ENCODE measurements around the gene SYNE1. TPM values are rescaled to one million over a fixed set of nuclear protein-coding genes. Genes with fewer than 3 reads are reported as not detected.

Gene SYNE1
- polyA plus RNA-seq, 3 donors: 83.9 to 108 (median 92.5) TPM

DNA sequence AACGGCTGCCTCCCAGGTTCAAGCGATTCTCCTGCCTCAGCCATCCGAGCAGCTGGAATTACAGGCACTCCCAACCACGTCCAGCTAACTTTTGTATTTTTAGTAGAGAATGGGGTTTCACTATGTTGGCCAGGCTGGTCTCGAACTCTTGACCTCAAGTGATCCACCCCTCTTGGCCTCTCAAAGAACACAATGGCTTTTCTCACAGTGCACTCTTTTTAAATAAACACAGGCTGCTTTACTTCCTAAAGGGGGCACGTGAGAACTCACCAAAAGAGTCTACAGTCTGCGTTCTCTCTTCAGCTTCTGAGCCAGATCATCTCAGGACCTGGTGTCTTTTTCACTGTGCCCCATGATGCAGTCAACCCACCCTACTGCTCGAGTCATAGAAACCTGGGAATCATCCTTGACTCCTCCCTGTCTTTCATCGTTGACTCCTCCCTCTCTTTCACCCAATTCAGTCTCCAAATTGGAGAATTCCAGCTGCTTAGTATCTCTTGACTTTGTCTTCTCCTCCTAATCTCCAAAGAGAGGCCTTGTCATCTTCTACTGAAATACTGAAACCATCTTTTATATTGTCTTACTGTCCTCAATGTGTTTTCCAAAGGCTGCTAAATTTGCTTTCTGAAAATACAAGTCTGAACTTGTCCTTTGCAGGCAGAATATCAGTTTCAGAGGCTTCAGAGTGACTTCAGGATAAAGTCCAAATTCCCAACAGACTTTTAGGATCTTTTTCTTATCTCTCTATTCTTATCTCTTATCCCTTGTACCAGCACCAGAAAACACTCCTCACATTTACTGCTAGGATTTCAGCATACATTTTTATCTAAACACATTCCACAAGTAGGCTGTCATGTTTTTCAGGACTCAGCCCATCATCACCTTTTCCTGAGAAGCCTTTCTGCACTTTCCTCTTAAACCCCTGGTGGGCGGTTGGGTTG lies 323.4 kb downstream of the SYNE1 start:
- DNase-seq (ENCODE audit: extremely low read depth in 1 of 11, low read depth in 9 of 11, low spot score in 4 of 11): no peak

DNA sequence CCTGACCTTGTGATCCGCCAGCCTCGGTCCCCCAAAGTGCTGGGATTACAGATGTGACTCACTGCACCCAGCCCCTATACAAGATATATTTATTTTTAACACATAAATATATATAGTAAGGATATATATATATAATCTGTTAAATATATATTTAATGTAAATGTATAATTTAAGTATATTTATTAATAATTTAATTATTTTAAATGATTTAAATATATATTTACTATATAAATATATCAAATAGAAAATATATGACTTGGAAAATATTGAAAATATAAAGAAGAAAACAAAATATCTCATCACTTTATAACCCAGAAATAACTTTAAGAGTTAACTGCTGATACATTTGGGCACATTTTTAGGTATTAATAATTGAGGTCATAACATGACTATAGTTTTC lies 324.7 kb downstream of the SYNE1 start:
- DNase-seq (ENCODE audit: extremely low read depth in 1 of 11, low read depth in 9 of 11, low spot score in 4 of 11): no peak

DNA sequence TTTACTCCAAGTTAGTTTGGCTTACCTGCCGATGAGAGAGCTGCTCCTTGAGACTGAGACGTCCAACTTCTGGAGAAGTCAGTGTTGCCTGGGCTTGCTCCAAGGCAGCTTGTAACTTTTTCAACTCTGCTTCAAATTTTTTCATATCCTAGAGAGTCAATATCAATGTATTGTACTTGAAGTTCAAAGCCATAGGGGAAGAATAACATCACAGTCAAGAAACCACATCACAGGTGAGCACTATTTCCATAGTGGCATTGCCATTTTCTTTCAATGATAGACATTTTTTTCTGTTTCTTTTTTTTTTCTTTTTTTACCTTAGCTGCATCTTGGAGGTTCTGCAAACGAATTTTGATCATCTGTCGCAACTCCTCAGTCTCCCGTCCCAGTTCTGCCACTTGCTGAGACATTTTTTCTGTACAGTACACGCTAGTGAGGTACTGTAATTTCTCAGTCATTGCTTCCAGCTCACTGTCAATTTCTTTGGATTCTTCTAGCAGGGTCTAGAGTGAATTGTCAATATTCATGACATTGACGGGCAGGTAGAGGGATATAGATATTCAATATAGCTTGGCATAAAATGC lies 326.7 kb downstream of the SYNE1 start:
- no peak for DNase-seq (ENCODE audit: extremely low read depth in 1 of 11, low read depth in 9 of 11, low spot score in 4 of 11)

DNA sequence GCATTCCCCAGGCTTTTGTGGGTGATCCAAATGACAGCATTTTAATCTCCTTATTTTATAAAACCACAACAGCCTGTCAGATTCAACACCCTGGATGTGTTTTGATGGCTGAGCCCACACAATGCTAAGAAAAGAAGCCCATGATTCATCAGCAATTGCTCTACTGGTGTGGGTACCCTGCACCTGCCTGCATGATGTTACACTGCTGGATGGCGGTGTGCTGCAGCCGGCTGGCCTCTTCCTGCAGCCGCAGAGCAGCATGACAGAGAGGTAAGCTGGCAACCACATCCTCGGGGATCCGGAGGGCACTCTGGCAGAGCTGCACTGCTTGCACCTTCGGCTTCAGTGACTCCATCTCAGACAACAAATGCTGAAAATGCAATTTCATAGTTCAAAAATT lies 327.5 kb downstream of the SYNE1 start:
- no peak for DNase-seq (ENCODE audit: extremely low read depth in 1 of 11, low read depth in 9 of 11, low spot score in 4 of 11)

DNA sequence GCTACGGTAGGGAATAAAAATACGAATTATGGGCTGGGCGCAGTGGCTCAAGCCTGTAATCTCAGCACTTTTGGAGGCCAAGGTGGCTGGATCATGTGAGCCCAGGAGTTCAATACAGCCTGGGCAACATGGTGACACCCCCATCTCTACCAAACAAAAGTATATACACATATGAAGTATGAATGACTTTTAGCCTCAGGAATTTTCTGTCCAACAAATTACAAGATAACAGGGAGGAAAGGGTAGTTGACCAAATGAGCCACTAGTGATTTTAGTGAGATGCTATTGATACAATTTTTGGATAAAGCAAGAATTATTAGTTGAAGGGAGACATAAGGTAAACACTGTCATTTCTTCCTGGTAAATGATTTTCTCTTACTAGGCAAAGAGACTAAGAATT lies 328.2 kb downstream of the SYNE1 start:
- DNase-seq (ENCODE audit: extremely low read depth in 1 of 11, low read depth in 9 of 11, low spot score in 4 of 11): no peak

DNA sequence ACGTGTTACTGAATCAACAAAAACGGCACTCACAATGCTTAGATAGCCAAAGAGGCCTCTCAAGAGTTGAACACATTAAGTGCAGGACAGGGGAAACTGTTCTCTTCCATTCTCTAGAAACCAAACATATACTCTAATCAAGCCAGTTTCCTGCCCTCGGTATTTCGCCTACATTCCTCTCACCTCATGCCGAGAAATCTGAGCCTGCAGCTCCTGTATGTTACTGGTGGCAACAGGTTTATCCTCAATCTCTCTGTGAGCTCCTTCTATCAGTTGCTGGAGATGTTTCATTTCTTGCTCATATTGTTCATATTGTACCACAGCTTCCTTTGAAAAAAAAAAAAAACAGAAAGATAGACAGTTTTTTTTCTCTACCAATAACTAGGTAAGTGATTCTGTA lies 328.9 kb downstream of the SYNE1 start:
- DNase-seq (ENCODE audit: extremely low read depth in 1 of 11, low read depth in 9 of 11, low spot score in 4 of 11): no peak

DNA sequence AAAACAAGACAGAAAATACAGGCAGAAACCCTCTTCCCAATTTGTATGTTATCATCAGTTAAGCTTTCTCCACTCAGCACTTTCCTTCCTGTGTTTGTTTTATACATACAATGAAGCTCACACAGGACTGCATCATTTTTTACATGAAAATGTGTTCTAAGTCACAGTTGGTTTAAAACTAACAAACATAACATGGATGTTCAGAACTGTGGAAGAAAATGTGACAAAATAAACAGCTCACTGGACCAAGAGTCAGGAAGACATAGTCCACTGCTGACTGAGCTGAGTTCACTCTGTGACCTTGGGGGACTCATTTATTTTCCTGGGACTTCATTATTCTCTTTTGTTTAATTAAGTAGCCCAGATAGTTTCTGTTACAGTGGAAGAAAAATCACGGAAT lies 331.5 kb downstream of the SYNE1 start:
- no peak for DNase-seq (ENCODE audit: extremely low read depth in 1 of 11, low read depth in 9 of 11, low spot score in 4 of 11)

DNA sequence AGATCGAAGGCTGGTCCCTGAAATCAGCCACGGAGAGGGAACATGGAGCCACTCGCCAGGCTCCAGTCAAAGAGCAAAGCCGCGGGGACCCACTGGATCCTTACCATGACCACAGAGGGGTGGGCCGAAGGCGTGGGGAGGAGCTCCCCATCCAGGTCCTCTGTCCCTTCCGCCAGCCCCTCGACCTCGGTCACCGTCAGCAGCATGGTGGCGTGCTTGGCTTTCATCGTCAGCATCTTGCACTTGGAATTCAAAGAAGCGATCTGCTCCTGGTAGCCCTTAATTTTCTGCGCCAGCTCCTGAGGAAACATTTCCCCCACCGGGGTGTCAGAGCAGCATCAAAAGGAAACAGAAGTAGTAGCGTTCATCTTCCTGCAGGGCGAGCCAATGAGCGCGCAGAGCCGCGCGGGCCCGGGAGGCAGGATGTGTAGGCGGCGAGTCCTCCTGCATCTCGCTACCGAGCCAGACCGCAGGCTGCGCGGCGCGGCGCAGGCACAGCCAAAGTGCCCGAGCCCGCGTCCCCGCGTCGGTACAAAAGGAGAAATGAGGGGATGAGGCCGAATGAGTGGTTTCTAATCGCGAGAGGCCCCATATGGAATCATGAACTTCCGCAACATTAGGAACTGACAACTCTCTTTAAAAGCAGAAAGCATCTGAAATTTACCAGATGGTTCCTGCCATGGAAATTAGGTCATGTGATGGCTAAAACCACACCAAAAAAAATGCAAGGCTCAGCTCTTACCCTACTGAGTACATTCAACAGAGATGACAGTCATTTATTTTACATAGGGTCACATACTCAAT lies 335.2 kb downstream of the SYNE1 start:
- DNase-seq (ENCODE audit: extremely low read depth in 1 of 11, low read depth in 9 of 11, low spot score in 4 of 11): peak; percentile 73 to 84 (median 76)

DNA sequence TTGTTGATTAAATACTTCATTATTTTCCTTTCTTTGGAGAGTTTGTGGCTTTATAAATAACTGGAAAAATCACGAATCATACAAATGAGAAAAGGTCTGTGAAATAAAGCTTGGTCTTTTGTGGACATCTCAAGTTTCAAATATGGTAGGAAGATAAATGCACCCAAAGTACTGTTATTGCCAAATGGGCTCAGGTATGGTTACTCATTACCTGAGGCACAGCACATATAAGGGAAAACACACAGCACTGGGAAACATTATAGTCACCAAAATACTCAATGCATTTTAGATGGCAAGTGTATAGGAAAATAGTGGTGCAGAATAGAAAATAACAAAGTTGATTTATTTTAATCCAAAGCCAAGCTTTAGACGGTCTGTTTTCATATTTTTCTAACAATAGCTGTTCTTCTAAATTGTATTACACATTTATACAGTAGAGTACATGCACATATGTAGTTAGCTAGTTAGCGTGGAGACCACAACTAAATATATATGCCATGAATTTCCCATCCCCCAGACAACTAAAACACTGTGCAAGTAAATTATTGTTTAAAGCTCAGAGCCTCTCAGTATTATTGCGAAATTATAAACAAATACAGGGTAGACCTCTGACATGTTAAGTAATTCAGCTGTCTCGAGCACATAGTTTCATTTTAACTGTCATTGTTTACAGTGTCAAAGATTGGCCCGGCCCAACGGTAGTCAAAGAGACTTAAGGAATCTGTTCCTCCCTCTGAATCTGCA lies 336.0 kb downstream of the SYNE1 start:
- DNase-seq (ENCODE audit: extremely low read depth in 1 of 11, low read depth in 9 of 11, low spot score in 4 of 11): peak in 1 of 11 donors; percentile 43

DNA sequence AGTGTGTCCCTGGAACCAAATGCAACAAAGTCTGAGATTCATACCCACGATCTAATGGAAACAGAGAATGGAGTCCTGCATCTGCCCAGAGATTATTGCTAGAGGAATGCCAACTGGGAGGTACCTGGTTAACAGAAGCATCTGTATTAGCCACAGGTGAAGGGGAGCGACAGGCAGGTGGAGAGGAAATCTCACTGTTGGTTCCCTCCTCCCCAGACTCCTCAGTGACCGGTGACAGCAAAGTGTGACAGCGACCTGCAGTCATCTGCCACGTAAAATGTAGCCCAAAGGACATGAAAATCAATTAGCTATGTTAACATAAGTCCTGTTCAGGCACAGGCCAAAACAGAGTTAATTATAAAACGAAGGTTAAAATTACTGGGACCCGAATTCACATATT lies 336.6 kb downstream of the SYNE1 start:
- no peak for DNase-seq (ENCODE audit: extremely low read depth in 1 of 11, low read depth in 9 of 11, low spot score in 4 of 11)

DNA sequence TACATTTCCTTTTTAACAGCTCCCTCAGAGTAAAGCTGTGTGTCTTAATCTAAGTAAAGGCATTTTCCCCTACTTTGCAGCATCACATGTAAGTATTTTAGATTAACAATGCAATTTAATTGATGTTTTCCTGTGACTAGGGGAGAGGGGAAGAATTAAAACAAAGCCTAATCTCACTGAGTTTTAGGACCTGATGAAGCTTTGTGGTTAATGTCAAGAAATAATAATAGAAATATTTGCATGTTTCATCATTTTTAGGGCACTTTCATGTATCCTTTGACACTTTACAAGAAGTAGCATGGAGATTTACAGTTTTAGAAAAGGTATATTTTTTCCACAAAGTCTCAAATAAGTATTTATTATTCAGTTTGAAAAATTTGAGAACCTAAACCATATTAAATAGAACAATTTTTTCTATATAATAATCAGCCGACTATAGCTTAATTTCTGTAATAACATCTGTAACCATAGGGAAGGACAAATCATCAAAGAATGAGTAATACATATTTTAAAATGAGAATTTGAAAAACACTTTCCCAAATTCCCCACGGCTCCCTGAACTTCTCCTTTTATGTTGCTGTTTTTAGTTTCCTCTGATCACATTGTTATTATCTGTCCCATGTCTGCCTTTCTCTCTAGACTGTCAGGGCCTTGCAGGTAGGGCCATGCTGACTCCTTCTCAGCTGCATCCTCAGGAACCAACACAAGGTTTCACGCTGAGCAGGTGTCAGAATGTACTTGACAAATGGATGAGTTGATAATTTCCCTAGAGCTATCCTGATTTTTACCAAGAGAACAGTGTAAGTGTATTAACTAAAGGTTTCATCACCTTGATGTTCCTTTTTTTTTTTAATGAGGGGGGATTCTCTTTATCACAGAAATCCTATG lies 338.1 kb downstream of the SYNE1 start:
- no peak for DNase-seq (ENCODE audit: extremely low read depth in 1 of 11, low read depth in 9 of 11, low spot score in 4 of 11)

DNA sequence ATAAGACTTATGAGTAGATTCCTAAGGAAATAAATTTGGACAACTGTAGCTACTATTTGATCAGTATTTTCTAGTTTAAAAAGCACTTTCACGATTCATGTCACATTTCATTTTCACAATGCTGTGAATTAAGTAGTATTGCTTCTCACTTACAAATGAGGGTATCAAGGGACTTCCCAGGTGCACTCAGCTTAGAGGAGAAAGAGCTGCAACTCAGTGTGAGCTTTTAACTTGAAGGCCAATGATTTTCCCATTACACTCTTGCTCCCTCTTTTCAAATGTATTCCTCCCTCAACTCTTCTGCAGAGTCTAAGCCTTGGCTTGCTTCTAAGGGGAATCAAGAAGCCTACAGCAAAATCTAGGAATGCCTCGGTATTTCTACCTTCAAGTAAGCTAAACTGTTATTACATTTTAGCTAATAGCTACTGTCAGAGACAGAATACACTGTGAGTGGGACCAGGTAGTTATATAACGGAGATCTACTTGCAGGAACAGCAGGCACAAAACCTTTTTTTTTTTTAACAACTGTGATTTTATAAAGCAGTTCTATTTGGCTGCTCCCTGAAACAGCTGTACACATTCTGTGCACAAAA lies 339.0 kb downstream of the SYNE1 start:
- DNase-seq (ENCODE audit: extremely low read depth in 1 of 11, low read depth in 9 of 11, low spot score in 4 of 11): no peak

DNA sequence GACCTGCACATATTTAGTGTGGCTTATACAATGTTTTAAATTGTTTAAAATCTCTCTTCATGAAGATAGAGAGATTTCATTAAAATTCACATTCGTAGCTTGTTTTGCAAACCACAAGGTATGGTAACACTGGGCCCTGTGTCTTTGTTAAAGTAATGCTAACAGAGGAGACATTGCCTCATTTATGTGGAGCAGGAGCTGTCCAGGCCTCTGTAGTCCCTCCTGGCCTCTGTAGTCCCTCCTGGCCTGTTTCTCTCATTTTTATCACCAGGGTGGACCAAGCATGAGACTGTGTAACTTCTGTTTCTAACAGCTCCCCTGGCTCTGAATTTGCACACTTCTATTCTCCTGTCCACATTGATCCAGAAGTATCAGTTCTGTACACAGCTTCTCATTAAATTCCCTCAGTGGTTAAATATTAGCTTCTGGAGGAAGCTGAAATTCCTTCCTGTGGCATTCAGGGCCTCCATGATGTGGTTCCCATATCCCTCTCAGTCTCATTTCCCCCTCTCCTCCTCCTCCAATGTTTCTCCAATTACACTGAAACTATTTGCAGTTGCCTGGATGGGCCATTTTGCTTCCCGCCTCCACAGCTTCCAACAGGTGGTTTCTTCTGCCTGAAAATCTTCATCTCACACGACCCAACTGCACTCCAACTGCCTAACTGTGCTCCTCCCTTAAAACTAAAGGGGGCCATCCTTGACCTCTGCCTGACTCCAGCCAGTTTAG lies 340.4 kb downstream of the SYNE1 start:
- no peak for DNase-seq (ENCODE audit: extremely low read depth in 1 of 11, low read depth in 9 of 11, low spot score in 4 of 11)

DNA sequence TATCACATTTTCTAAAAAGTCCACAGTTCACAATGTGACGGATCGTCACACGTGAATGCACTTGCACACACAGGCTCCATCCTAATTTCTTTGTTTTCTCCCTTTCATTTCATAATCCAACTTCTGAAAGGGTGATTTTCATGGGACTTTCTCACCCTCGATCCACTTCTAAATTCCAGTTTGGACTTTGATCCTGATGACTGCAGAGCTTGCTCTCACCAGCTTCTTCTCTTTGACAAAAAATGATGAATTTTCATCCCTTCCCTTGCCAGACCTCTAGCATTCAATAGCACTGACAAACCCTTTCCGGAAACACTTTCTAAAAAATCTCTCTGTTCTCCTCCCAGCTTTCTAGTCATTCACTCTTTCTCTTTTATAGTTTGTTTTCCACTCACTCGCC lies 341.2 kb downstream of the SYNE1 start:
- no peak for DNase-seq (ENCODE audit: extremely low read depth in 1 of 11, low read depth in 9 of 11, low spot score in 4 of 11)

DNA sequence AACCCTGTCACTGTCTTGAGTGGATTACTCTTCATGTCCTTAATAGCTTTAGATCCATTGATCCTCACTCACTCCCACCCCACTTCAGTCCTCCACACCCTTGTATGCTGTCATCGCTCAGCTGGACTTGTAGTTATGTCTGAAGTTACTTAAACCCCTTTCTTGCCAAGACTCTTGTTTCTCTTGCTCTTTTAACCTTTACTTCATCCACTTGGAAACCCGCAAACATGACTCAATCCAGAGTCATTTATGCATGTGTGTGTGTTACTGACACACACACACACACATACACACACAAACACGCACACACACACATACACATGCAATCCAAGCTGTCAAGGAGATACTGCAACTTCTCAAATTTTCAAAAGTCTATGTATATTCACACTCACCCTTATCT lies 341.8 kb downstream of the SYNE1 start:
- no peak for DNase-seq (ENCODE audit: extremely low read depth in 1 of 11, low read depth in 9 of 11, low spot score in 4 of 11)

DNA sequence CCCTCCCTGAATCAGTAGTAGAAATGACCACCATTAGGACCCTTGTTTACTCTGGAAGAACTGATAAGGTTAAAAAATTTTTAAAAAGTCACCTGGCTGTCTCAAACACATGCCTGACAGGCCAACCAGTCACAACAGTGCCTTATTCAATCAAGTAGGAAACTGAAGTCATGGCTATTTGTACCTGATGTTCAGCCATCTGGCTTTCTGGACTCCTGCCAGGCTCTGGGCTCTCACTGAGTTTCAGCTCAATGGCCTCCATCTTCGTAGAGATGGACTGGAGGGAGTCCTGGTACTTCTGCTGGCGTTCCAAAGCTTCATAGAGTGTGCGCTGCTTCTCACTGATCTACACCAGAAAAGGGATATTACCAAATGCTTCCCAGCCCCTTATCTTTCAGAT lies 343.8 kb downstream of the SYNE1 start:
- DNase-seq (ENCODE audit: extremely low read depth in 1 of 11, low read depth in 9 of 11, low spot score in 4 of 11): no peak

DNA sequence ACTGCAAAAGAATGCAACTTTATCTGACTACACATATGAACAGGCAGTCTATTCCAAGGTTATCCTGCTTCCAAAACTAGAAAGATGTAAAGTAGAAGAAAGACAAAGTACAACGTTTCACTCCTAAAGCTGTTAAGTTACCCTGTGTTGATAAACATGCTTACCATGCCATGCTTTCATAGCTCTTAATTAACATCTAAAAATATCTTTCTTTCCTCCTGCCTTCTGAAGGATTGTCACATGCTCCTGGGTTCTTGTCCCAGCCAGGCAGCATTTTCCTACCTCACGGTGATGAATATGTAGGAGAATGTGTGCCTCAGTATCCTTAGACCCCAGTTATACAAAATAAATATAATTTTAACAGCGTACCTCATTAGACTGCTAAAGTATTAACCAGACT lies 344.6 kb downstream of the SYNE1 start:
- DNase-seq (ENCODE audit: extremely low read depth in 1 of 11, low read depth in 9 of 11, low spot score in 4 of 11): no peak

Measured in renal cortex interstitium (tissue), 11 donors.